HEK293 (cell line): ENCODE results near the gene MAP3K7.

Experiments
- REPIN1 ChIP-seq: fragments of 450-650 bp; formaldehyde crosslinking; IDR thresholded peaks from 2 replicates; pipeline ENCODE4 v1.5.1; 2017; ENCODE audit warnings: missing biosample characterization, missing genetic modification characterization, low read depth
- TRIM28 ChIP-seq: IDR thresholded peaks from 2 replicates; pipeline ENCODE4 v1.6.1; 2011; ENCODE audit warnings: low read length, control low read depth, borderline replicate concordance
- ZFP3 ChIP-seq: fragments of 450-650 bp; formaldehyde crosslinking; IDR thresholded peaks from 2 replicates; pipeline ENCODE4 v1.5.1; 2016; ENCODE audit warnings: low read depth, missing biosample characterization, missing genetic modification characterization
- ZNF10 ChIP-seq: fragments of 450-650 bp; formaldehyde crosslinking; IDR thresholded peaks from 2 replicates; pipeline ENCODE4 v1.5.1; 2017; ENCODE audit warnings: missing biosample characterization, missing genetic modification characterization
- ZNF174 ChIP-seq: fragments of 450-650 bp; formaldehyde crosslinking; IDR thresholded peaks from 2 replicates; pipeline ENCODE4 v1.5.0; 2017; ENCODE audit warnings: missing biosample characterization, mild to moderate bottlenecking, missing genetic modification characterization
- ZNF274 ChIP-seq, 2 experiments: fragments of 200-500 bp in 1 of 2; fragments of 450-650 bp in 1 of 2; sonication (Bioruptor generic) in 1 of 2; formaldehyde crosslinking in 1 of 2; IDR thresholded peaks; 2 replicates each; pipeline versions ENCODE4 v1.5.1 to v1.6.1; 2014 to 2016; ENCODE audit warnings: borderline replicate concordance in 1 of 2, inconsistent platforms in 1 of 2, low read length in 1 of 2, missing biosample characterization in 1 of 2, missing genetic modification characterization in 1 of 2
- ZNF416 ChIP-seq: fragments of 450-650 bp; formaldehyde crosslinking; IDR thresholded peaks from 2 replicates; pipeline ENCODE4 v1.5.1; 2016; ENCODE audit warnings: missing biosample characterization, missing genetic modification characterization
- ZNF621 ChIP-seq: fragments of 450-650 bp; formaldehyde crosslinking; IDR thresholded peaks from 2 replicates; pipeline ENCODE4 v1.5.1; 2017; ENCODE audit warnings: missing biosample characterization, missing genetic modification characterization
- ZNF654 ChIP-seq: fragments of 450-650 bp; formaldehyde crosslinking; IDR thresholded peaks from 2 replicates; pipeline ENCODE4 v1.5.1; 2016; ENCODE audit warnings: low read depth, missing biosample characterization, missing genetic modification characterization
- TF ChIP-seq, protein P1 (sequence below): fragments of 450-650 bp; formaldehyde crosslinking; IDR thresholded peaks from 2 replicates; pipeline ENCODE4 v1.5.1; 2016; ENCODE audit warnings: missing biosample characterization, missing genetic modification characterization
- TF ChIP-seq, protein P2 (sequence below): fragments of 450-650 bp; formaldehyde crosslinking; optimal IDR thresholded peaks from 2 replicates; pipeline ENCODE3; 2016; ENCODE audit warnings: missing biosample characterization, mild to moderate bottlenecking, missing genetic modification characterization
- TF ChIP-seq, protein P3 (sequence below): fragments of 450-650 bp; formaldehyde crosslinking; IDR thresholded peaks from 2 replicates; pipeline ENCODE4 v1.5.1; 2016; ENCODE audit warnings: missing biosample characterization, missing genetic modification characterization
- TF ChIP-seq, protein P4 (sequence below): fragments of 450-650 bp; formaldehyde crosslinking; IDR thresholded peaks from 2 replicates; pipeline ENCODE4 v1.5.1; 2016; ENCODE audit warnings: missing biosample characterization, missing genetic modification characterization
- TF ChIP-seq, protein P5 (sequence below): sonication (generic); formaldehyde crosslinking; IDR thresholded peaks from 2 replicates; pipeline ENCODE4 v1.8.1; 2022; ENCODE audit warnings: mild to moderate bottlenecking, moderate library complexity, missing genetic modification reagents

DNA sequence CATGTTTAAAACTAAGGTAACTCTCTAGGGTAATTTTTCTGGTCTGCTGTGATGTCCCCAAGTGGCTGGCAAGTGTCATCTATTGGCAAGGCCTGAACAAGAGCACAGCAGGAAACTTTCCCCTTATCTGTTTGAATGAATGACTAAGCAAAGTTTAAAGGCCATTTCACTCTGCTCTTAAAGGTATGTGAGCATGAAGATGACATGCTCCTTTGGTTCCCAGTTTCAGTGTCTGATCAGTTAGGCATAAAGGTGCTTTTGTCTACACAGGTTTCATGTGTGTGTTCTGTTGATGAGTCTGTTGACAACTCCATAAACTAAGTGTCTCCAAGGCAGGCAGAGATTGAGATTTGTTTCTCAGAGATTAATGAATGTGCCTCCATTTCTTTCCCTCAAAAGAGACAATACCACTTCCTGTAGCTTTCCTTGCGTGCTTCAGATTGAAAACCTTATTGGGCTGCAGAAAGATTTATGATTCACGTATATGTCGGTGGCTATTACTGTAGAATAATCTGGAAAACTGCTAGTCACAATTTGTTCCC is 83.9 kb downstream of the MAP3K7 start:
- TF ChIP-seq, protein P1, sequence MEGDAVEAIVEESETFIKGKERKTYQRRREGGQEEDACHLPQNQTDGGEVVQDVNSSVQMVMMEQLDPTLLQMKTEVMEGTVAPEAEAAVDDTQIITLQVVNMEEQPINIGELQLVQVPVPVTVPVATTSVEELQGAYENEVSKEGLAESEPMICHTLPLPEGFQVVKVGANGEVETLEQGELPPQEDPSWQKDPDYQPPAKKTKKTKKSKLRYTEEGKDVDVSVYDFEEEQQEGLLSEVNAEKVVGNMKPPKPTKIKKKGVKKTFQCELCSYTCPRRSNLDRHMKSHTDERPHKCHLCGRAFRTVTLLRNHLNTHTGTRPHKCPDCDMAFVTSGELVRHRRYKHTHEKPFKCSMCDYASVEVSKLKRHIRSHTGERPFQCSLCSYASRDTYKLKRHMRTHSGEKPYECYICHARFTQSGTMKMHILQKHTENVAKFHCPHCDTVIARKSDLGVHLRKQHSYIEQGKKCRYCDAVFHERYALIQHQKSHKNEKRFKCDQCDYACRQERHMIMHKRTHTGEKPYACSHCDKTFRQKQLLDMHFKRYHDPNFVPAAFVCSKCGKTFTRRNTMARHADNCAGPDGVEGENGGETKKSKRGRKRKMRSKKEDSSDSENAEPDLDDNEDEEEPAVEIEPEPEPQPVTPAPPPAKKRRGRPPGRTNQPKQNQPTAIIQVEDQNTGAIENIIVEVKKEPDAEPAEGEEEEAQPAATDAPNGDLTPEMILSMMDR, result no peak
- TF ChIP-seq, protein P2, sequence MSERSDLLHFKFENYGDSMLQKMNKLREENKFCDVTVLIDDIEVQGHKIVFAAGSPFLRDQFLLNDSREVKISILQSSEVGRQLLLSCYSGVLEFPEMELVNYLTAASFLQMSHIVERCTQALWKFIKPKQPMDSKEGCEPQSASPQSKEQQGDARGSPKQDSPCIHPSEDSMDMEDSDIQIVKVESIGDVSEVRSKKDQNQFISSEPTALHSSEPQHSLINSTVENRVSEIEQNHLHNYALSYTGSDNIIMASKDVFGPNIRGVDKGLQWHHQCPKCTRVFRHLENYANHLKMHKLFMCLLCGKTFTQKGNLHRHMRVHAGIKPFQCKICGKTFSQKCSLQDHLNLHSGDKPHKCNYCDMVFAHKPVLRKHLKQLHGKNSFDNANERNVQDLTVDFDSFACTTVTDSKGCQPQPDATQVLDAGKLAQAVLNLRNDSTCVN (tag by site-specific recombination), result no peak
- TF ChIP-seq TRIM28 (no peak), ZFP3 (tag by site-specific recombination) (no peak), ZNF10 (tag by site-specific recombination) (no peak), ZNF654 (tag by site-specific recombination) (no peak), ZNF274 (IDR thresholded peaks at IDR 0.05; ENCODE audit: low read length) (no peak), ZNF274 (tag by site-specific recombination; IDR thresholded peaks at IDR 0.05; ENCODE audit: borderline replicate concordance) (no peak), ZNF174 (tag by site-specific recombination) (no peak), ZNF621 (tag by site-specific recombination) (no peak), REPIN1 (tag by site-specific recombination) (no peak), ZNF416 (tag by site-specific recombination) (no peak)
- TF ChIP-seq, protein P3, sequence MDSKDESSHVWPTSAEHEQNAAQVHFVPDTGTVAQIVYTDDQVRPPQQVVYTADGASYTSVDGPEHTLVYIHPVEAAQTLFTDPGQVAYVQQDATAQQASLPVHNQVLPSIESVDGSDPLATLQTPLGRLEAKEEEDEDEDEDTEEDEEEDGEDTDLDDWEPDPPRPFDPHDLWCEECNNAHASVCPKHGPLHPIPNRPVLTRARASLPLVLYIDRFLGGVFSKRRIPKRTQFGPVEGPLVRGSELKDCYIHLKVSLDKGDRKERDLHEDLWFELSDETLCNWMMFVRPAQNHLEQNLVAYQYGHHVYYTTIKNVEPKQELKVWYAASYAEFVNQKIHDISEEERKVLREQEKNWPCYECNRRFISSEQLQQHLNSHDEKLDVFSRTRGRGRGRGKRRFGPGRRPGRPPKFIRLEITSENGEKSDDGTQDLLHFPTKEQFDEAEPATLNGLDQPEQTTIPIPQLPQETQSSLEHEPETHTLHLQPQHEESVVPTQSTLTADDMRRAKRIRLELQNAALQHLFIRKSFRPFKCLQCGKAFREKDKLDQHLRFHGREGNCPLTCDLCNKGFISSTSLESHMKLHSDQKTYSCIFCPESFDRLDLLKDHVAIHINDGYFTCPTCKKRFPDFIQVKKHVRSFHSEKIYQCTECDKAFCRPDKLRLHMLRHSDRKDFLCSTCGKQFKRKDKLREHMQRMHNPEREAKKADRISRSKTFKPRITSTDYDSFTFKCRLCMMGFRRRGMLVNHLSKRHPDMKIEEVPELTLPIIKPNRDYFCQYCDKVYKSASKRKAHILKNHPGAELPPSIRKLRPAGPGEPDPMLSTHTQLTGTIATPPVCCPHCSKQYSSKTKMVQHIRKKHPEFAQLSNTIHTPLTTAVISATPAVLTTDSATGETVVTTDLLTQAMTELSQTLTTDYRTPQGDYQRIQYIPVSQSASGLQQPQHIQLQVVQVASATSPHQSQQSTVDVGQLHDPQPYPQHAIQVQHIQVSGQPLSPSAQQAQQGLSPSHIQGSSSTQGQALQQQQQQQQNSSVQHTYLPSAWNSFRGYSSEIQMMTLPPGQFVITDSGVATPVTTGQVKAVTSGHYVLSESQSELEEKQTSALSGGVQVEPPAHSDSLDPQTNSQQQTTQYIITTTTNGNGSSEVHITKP (tag by site-specific recombination), result no peak
- TF ChIP-seq, protein P4, sequence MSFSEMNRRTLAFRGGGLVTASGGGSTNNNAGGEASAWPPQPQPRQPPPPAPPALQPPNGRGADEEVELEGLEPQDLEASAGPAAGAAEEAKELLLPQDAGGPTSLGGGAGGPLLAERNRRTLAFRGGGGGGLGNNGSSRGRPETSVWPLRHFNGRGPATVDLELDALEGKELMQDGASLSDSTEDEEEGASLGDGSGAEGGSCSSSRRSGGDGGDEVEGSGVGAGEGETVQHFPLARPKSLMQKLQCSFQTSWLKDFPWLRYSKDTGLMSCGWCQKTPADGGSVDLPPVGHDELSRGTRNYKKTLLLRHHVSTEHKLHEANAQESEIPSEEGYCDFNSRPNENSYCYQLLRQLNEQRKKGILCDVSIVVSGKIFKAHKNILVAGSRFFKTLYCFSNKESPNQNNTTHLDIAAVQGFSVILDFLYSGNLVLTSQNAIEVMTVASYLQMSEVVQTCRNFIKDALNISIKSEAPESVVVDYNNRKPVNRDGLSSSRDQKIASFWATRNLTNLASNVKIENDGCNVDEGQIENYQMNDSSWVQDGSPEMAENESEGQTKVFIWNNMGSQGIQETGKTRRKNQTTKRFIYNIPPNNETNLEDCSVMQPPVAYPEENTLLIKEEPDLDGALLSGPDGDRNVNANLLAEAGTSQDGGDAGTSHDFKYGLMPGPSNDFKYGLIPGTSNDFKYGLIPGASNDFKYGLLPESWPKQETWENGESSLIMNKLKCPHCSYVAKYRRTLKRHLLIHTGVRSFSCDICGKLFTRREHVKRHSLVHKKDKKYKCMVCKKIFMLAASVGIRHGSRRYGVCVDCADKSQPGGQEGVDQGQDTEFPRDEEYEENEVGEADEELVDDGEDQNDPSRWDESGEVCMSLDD (tag by site-specific recombination), result no peak
- TF ChIP-seq, protein P5, sequence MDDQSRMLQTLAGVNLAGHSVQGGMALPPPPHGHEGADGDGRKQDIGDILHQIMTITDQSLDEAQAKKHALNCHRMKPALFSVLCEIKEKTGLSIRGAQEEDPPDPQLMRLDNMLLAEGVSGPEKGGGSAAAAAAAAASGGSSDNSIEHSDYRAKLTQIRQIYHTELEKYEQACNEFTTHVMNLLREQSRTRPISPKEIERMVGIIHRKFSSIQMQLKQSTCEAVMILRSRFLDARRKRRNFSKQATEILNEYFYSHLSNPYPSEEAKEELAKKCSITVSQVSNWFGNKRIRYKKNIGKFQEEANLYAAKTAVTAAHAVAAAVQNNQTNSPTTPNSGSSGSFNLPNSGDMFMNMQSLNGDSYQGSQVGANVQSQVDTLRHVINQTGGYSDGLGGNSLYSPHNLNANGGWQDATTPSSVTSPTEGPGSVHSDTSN (CRISPR knock-in tag), result no peak
